ENCODE data around the gene DGKB. TPM values are rescaled to one million over a fixed set of nuclear protein-coding genes. Genes with fewer than 3 reads are reported as not detected.

DGKB gene
- total RNA-seq, 1 donor from 2014 or later, result 5.5 TPM

DNA sequence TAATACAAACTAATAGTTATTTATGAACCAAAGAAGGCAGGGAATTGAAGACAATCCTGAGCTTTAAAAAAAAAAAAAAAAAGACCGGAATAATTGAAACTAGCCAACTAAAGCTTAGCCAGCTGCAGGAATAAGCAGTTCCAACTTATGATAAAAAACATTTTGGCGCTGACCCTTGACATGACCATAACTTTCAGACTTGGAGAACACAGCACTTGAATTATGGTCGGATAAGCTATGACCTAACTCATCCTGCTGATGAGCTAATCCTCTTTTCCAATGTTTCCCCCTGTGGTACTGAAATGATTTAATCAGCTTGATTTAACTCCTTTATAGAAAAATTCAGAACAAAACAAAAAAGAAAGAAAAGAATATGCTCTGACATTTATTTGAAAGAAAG, 181.8 kb downstream of the DGKB start:
- no peaks in the 10 kb centered on the region for H3K36me3 ChIP-seq
- H3K9me3 Mint-ChIP-seq, result no peaks in the 10 kb centered on the region
- TF ChIP-seq, protein P1, sequence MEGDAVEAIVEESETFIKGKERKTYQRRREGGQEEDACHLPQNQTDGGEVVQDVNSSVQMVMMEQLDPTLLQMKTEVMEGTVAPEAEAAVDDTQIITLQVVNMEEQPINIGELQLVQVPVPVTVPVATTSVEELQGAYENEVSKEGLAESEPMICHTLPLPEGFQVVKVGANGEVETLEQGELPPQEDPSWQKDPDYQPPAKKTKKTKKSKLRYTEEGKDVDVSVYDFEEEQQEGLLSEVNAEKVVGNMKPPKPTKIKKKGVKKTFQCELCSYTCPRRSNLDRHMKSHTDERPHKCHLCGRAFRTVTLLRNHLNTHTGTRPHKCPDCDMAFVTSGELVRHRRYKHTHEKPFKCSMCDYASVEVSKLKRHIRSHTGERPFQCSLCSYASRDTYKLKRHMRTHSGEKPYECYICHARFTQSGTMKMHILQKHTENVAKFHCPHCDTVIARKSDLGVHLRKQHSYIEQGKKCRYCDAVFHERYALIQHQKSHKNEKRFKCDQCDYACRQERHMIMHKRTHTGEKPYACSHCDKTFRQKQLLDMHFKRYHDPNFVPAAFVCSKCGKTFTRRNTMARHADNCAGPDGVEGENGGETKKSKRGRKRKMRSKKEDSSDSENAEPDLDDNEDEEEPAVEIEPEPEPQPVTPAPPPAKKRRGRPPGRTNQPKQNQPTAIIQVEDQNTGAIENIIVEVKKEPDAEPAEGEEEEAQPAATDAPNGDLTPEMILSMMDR (IDR thresholded peaks at IDR 0.05), result no peak
- no peak for TF ChIP-seq EZH2phosphoT487 (IDR thresholded peaks at IDR 0.05)
- TF ChIP-seq EZH2 (IDR thresholded peaks at IDR 0.05), result no peak
- H3K9me3 ChIP-seq (ENCODE audit: low read depth), result no peaks in the 10 kb centered on the region
- no peak for DNase-seq (ENCODE audit: low spot score)
- H4K20me1 ChIP-seq (ENCODE audit: low read depth), result no peaks in the 10 kb centered on the region
- H3K79me2 ChIP-seq (ENCODE audit: low read depth), result no peaks in the 10 kb centered on the region
- no peaks in the 10 kb centered on the region for H3K27me3 Mint-ChIP-seq (ENCODE audit: insufficient read depth, low read depth)
- H3K4me2 ChIP-seq, result no peak overlapping the region
- no peaks in the 10 kb centered on the region for H3K36me3 Mint-ChIP-seq
- no peak overlapping the region for H3K27ac Mint-ChIP-seq
- H2AFZ ChIP-seq (replicated peaks), result no peak overlapping the region
- H3K4me1 Mint-ChIP-seq, result peaks cover 3% of the 10 kb centered on the region
- H3K4me3 Mint-ChIP-seq, result no peak overlapping the region
- H3F3A ChIP-seq (ENCODE audit: low read depth), result no peaks in the 10 kb centered on the region
- no peak overlapping the region for H3K9ac ChIP-seq
- no peak overlapping the region for H3K4me3 ChIP-seq
- H3K27ac ChIP-seq, result no peak overlapping the region
- no peaks in the 10 kb centered on the region for H3K27me3 ChIP-seq
- no peaks in the 10 kb centered on the region for H3K4me1 ChIP-seq

- Histone ChIP-seq H3F3A (ENCODE audit: low read depth) (no peaks in the 10 kb centered on the region), H3K36me3 (no peaks in the 10 kb centered on the region), H3K27me3 (no peaks in the 10 kb centered on the region), H3K79me2 (ENCODE audit: low read depth) (no peaks in the 10 kb centered on the region), H4K20me1 (ENCODE audit: low read depth) (no peaks in the 10 kb centered on the region), H3K9ac (no peak overlapping the region), H3K4me3 (no peak overlapping the region), H3K4me2 (no peak overlapping the region), H2AFZ (replicated peaks) (no peak overlapping the region), H3K4me1 (no peaks in the 10 kb centered on the region), H3K27ac (no peak overlapping the region), H3K9me3 (ENCODE audit: low read depth) (no peaks in the 10 kb centered on the region)
- Mint-ChIP-seq H3K4me1 (peaks cover 3% of the 10 kb centered on the region), H3K27me3 (ENCODE audit: insufficient read depth, low read depth) (no peaks in the 10 kb centered on the region), H3K27ac (no peak overlapping the region), H3K9me3 (no peaks in the 10 kb centered on the region), H3K4me3 (no peak overlapping the region), H3K36me3 (no peaks in the 10 kb centered on the region)
- peak; percentile 19 for DNase-seq (ENCODE audit: low spot score)
- TF ChIP-seq, protein P1 (IDR thresholded peaks at IDR 0.05), result peak; percentile 70
- no peak for TF ChIP-seq EZH2 (IDR thresholded peaks at IDR 0.05)
These were observed 184.7 kb downstream of the DGKB start for GRCh38 chr7:14717816-14718215.

DNA sequence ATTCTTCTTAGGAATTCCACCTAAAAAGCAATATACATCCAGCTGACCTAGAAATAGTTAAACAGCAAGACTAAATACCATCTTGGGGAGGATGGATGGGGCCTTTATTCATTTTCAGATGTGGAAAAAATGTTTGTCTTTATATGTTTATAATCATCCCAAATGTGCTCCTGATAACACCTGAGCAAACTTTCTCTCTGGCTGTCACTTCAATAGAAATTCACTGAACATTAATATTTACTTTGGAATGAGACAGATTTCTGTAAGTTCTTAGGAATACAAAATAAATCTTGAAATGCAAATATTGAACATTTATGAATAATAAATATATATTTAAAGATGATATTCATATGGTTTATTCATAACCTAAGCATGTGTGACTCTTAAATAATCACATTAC, 185.4 kb downstream of the DGKB start:
- Mint-ChIP-seq H3K4me3 (no peak overlapping the region), H3K36me3 (no peaks in the 10 kb centered on the region), H3K4me1 (peaks cover 3% of the 10 kb centered on the region), H3K27me3 (ENCODE audit: insufficient read depth, low read depth) (no peaks in the 10 kb centered on the region), H3K27ac (no peak overlapping the region), H3K9me3 (no peaks in the 10 kb centered on the region)
- no peaks in the 10 kb centered on the region for H3K27me3 ChIP-seq
- no peak overlapping the region for H3K4me2 ChIP-seq
- no peak overlapping the region for H2AFZ ChIP-seq (replicated peaks)
- no peak overlapping the region for H3K27ac ChIP-seq
- no peaks in the 10 kb centered on the region for H3K36me3 ChIP-seq
- no peaks in the 10 kb centered on the region for H3K79me2 ChIP-seq (ENCODE audit: low read depth)
- H3K9me3 ChIP-seq (ENCODE audit: low read depth), result no peaks in the 10 kb centered on the region
- no peak for DNase-seq (ENCODE audit: low spot score)
- no peaks in the 10 kb centered on the region for H3F3A ChIP-seq (ENCODE audit: low read depth)
- H4K20me1 ChIP-seq (ENCODE audit: low read depth), result no peaks in the 10 kb centered on the region
- TF ChIP-seq EZH2phosphoT487 (IDR thresholded peaks at IDR 0.05) (no peak), EZH2 (IDR thresholded peaks at IDR 0.05) (no peak)
- TF ChIP-seq, protein P1 (IDR thresholded peaks at IDR 0.05), result no peak
- H3K9ac ChIP-seq, result no peak overlapping the region
- H3K4me3 ChIP-seq, result no peak overlapping the region
- no peaks in the 10 kb centered on the region for H3K4me1 ChIP-seq
